Endothelial cell of umbilical vein (primary cell): ENCODE measurements around the gene ZNF138. TPM values are rescaled to one million over a fixed set of nuclear protein-coding genes. Genes with fewer than 3 reads are reported as not detected.

Experiments used
- BruUV-seq: library from RNA; stranded (reverse); fragments of 400-500 nt; replicated peaks from 2 replicates; lab custom pipeline; 2021; lab: Mats Ljungman, UMichigan
- CTCF ChIA-PET: fragments of 300-600, 350-600 bp; sonication (Branson Sonifier 250); formaldehyde crosslinking; loops from one replicate; lab custom pipeline; 2021; ENCODE audit warnings: antibody characterized with exemption, inconsistent platforms; lab: Charles Lee
- POLR2A ChIA-PET: fragments of 300-600, 350-600 bp; sonication (Branson Sonifier 250); formaldehyde crosslinking; loops from one replicate; lab custom pipeline; 2021; ENCODE audit warnings: antibody characterized with exemption, inconsistent platforms; lab: Charles Lee
- DNase-seq: peaks from one replicate; pipeline ENCODE4 v3.0.0-alpha.2; 2011; ENCODE audit warnings: low read depth, low spot score
- FAIRE-seq: peaks from 2 replicates; lab custom pipeline; 2011; peaks lifted over from hg19 to GRCh38; lab: Jason Lieb, UNC
- H2AFZ ChIP-seq: 2 replicates; pipeline ENCODE4 v1.6.0; 2012; ENCODE audit warnings: low read depth, low read length, control low read depth, inconsistent platforms
- H3K27ac ChIP-seq: 2 replicates; pipeline ENCODE4 v1.5.1; 2011; ENCODE audit warnings: low read depth, mild to moderate bottlenecking, control low read depth, low read length, moderate library complexity; ENCODE audit not compliant: insufficient read depth
- H3K27me3 ChIP-seq, 2 experiments: 2 replicates each; pipeline versions ENCODE4 v1.6.0 to v1.6.1; 2011; ENCODE audit warnings: low read length in 2 of 2, mixed read lengths in 1 of 2; ENCODE audit not compliant: control insufficient read depth in 2 of 2, insufficient read depth in 2 of 2
- H3K36me3 ChIP-seq, 2 experiments: 2 replicates in 1 of 2; 3 replicates in 1 of 2; pipeline ENCODE4 v1.5.1; 2011; ENCODE audit warnings: low read length in 2 of 2, mild to moderate bottlenecking in 1 of 2, moderate library complexity in 1 of 2; ENCODE audit not compliant: control insufficient read depth in 2 of 2, insufficient read depth in 2 of 2; ENCODE audit errors: extremely low read depth in 1 of 2
- H3K4me1 ChIP-seq: 3 replicates; pipeline ENCODE4 v1.5.1; 2011; ENCODE audit warnings: mild to moderate bottlenecking, low read length; ENCODE audit not compliant: control insufficient read depth, insufficient read depth; ENCODE audit errors: extremely low read depth
- H3K4me2 ChIP-seq: 2 replicates; pipeline ENCODE4 v1.6.1; 2011; ENCODE audit warnings: low read length, control low read depth, mixed read lengths; ENCODE audit not compliant: insufficient read depth
- H3K4me3 ChIP-seq, 3 experiments: fragments of 200-600 bp in 1 of 3; sonication (generic), shearing (Covaris generic) in 1 of 3; replicated peaks in 1 of 3; 2 replicates each; pipeline ENCODE4 v1.5.1; 2011 to 2016; ENCODE audit warnings: control low read depth in 3 of 3, low read length in 3 of 3, mild to moderate bottlenecking in 2 of 3, inconsistent platforms in 1 of 3, low read depth in 1 of 3, moderate library complexity in 1 of 3; ENCODE audit not compliant: insufficient read depth in 1 of 3
- H3K79me2 ChIP-seq: 2 replicates; pipeline ENCODE4 v1.6.0; 2012; ENCODE audit warnings: low read length, inconsistent platforms; ENCODE audit not compliant: control insufficient read depth, insufficient read depth
- H3K9ac ChIP-seq: replicated peaks from 2 replicates; pipeline ENCODE3; 2011; ENCODE audit warnings: low read length, control low read depth; ENCODE audit not compliant: insufficient read depth; ENCODE audit errors: extremely low read depth
- H3K9me1 ChIP-seq: replicated peaks from 3 replicates; pipeline ENCODE4 v1.6.0; 2011; ENCODE audit warnings: mild to moderate bottlenecking, low read length; ENCODE audit not compliant: control insufficient read depth, insufficient read depth; ENCODE audit errors: extremely low read depth
- H3K9me3 ChIP-seq: replicated peaks from 2 replicates; pipeline ENCODE4 v1.5.1; 2012; ENCODE audit warnings: low read length, inconsistent platforms; ENCODE audit not compliant: control insufficient read depth, insufficient read depth
- H4K20me1 ChIP-seq: replicated peaks from 2 replicates; pipeline ENCODE3; 2011; ENCODE audit warnings: mild to moderate bottlenecking, low read length; ENCODE audit not compliant: control insufficient read depth, insufficient read depth; ENCODE audit errors: extremely low read depth
- GATA2 ChIP-seq: IDR thresholded peaks from 2 replicates; pipeline ENCODE4 v1.7.0; 2011; ENCODE audit warnings: low read depth, mild to moderate bottlenecking, moderate library complexity, mixed read lengths, low read length; ENCODE audit not compliant: insufficient read length, insufficient read depth
- JUN ChIP-seq: IDR thresholded peaks from 2 replicates; pipeline ENCODE4 v1.6.1; 2011; ENCODE audit warnings: borderline replicate concordance, low read depth; ENCODE audit not compliant: insufficient read length, insufficient read depth
- POLR2AphosphoS5 ChIP-seq: IDR thresholded peaks from 2 replicates; pipeline ENCODE4 v1.6.1; 2012; ENCODE audit warnings: low read depth, mild to moderate bottlenecking, control low read depth, low read length, moderate library complexity; ENCODE audit not compliant: insufficient read depth
- dilution Hi-C: fragments of 300-500 bp; cut with MboI; formaldehyde crosslinking; loops from one replicate; pipeline ENCODE4 v1.15.0; 2019; ENCODE audit warnings: low sequenced_read_pairs; ENCODE audit not compliant: extremely low pct_ligation_motif_present
- intact Hi-C: fragments of 100-400 bp; cut with micrococcal nuclease; formaldehyde crosslinking; loops from one replicate; pipeline ENCODE4 v1.10.0; 2022
- polyA plus RNA-seq, 4 experiments: library from polyadenylated mRNA; depleted of rRNA in 3 of 4; stranded (reverse) in 3 of 4; unstranded in 1 of 4; fragments of >200 nt; gene quantifications; 2 replicates each; pipeline versions ENCODE4 v1.2.1 to v1.2.3, GENCODE V29; 2011 to 2012; ENCODE audit warnings: missing spikeins in 1 of 4
- total RNA-seq: library from RNA; stranded (reverse); gene quantifications from 2 replicates; pipeline ENCODE4 v1.2.3, GENCODE V29; 2021
- TF ChIP-seq, protein P1 (sequence below), 2 donors: IDR thresholded peaks; 1 replicate in 1 of 2; 2 replicates in 1 of 2; pipeline ENCODE4 v1.5.1; 2011; ENCODE audit warnings: low read length in 2 of 2, mild to moderate bottlenecking in 2 of 2, moderate library complexity in 2 of 2, control low read depth in 1 of 2, inconsistent platforms in 1 of 2, low read depth in 1 of 2; ENCODE audit not compliant: insufficient read depth in 1 of 2; ENCODE audit errors: extremely low read depth in 1 of 2
- TF ChIP-seq, protein P2 (sequence below): IDR thresholded peaks from 2 replicates; pipeline ENCODE4 v1.6.1; 2011; ENCODE audit not compliant: insufficient read depth, insufficient read length

ZNF138 gene
- total and polyA plus RNA-seq, 2 donors (not counting 3 experiments of a cell fraction or from before 2014, with no cell fraction given): 2.0 to 3.3 TPM

DNA sequence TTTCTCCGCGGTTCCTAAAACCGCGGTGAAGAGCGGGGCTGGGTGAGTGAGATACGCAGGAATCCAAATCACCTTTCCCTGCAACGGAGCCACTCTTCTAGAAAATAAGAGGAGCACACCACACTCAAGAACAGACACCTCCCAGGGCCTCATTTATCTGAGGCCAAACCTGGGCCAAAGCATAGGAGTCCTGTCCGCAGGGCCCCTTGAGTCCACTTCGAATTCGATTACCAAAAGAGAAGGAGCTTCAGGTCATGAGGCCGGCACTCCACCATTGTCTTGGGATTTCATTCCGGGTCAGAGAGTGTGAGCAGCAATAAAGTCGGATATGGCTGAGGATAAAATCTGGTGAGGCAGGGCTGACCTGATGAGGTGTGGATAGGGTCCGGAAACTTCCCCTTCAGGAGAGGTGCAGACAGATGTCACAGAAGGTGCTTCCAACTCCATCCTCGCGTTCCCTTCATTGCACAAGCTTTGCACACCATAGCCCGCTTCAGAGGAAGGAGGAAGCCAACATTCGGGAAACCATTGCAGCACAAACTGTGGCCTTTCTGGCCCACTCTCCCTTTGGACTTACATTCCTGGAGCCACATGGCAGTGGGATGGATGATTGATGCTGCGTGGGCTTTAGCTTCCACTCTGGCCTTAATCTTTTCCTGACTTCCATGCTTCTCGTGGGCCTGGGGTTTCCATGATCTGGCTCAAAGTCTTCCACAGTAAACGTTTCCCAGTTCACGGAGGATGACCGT is 81.6 kb downstream of the ZNF138 start:
- Histone ChIP-seq H3K36me3 (no peaks in the 10 kb centered on the region), H3K9me3 (peaks cover 2% of the 10 kb centered on the region), H3K9ac (no peak overlapping the region), H3K4me3 (no peak overlapping the region), H4K20me1 (no peaks in the 10 kb centered on the region), H3K27me3 (no peaks in the 10 kb centered on the region), H3K4me2 (no peak overlapping the region), H3K4me1 (no peaks in the 10 kb centered on the region), H2AFZ (no peak overlapping the region), H3K27ac (no peak overlapping the region), H3K9me1 (no peaks in the 10 kb centered on the region), H3K79me2 (no peaks in the 10 kb centered on the region)
- dilution Hi-C loops (no loop called here), intact Hi-C loops (no loop called here)
- ChIA-PET POLR2A (no interaction called here), CTCF (no interaction called here)
- DNase-seq: no peak
- FAIRE-seq: no peak
- BruUV-seq: no TSS peak
- TF ChIP-seq GATA2 (no peak), POLR2AphosphoS5 (no peak), JUN (no peak)
- TF ChIP-seq, protein P1, sequence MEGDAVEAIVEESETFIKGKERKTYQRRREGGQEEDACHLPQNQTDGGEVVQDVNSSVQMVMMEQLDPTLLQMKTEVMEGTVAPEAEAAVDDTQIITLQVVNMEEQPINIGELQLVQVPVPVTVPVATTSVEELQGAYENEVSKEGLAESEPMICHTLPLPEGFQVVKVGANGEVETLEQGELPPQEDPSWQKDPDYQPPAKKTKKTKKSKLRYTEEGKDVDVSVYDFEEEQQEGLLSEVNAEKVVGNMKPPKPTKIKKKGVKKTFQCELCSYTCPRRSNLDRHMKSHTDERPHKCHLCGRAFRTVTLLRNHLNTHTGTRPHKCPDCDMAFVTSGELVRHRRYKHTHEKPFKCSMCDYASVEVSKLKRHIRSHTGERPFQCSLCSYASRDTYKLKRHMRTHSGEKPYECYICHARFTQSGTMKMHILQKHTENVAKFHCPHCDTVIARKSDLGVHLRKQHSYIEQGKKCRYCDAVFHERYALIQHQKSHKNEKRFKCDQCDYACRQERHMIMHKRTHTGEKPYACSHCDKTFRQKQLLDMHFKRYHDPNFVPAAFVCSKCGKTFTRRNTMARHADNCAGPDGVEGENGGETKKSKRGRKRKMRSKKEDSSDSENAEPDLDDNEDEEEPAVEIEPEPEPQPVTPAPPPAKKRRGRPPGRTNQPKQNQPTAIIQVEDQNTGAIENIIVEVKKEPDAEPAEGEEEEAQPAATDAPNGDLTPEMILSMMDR (IDR thresholded peaks at IDR 0.05; ENCODE audit: extremely low read depth in 1 of 2, insufficient read depth in 1 of 2, low read depth in 1 of 2, low read length in 2 of 2): no peak
- TF ChIP-seq, protein P2, sequence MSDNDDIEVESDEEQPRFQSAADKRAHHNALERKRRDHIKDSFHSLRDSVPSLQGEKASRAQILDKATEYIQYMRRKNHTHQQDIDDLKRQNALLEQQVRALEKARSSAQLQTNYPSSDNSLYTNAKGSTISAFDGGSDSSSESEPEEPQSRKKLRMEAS: no peak
